Activated CD4-positive, alpha-beta T cell treated with anti-CD3 and anti-CD28 coated beads, Interleukin-2, Interleukin-6, amounts not matched to agents 100 ng/mL and 50 ng/mL, durations not matched to agents 16 hours and 8 hours (primary cell): Measurements from ENCODE around the gene NQO2.
"Not testable (repeated sequence)": the region's sequence is repeated elsewhere in the genome, so short reads cannot be mapped to it uniquely, and the experiment has no call there.

Experiments used
- DNase-seq: peaks from one replicate; pipeline ENCODE4 v3.0.0-alpha.2; 2020

Gene NQO2

DNA sequence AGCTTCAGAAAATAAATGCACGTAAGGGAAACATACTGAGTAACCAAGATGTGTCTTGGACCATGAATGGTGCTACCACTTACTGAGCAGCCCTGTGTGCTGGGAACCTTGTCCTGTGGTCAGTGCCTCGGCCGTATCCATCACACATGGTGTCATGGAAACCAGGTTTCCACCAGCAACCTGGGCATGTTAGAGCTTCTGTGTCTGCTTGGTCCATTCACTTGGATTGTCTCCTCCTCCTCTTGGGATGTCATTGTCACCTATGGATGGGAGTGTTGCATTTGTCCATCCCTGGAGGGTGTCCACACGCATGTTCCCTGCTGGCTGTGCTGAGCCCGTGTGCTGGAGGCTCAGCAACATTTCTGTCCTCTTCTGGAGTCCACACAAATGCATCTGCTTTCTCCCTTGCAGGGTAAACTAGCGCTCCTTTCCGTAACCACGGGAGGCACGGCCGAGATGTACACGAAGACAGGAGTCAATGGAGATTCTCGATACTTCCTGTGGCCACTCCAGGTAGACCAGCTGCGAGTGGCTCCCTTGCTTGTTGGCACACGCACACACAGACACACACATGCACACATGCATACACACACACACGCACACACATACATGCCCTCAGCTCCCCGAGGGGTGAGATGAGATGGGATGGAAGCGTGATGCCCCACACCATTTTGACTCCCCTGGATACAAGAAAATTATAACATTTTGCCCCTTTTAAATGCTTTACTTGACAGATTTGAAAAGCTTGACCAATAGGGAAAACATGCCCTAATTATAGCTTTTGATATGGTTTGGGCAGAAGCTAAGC lies 17.0 kb downstream of the NQO2 start:
- no peak for DNase-seq

DNA sequence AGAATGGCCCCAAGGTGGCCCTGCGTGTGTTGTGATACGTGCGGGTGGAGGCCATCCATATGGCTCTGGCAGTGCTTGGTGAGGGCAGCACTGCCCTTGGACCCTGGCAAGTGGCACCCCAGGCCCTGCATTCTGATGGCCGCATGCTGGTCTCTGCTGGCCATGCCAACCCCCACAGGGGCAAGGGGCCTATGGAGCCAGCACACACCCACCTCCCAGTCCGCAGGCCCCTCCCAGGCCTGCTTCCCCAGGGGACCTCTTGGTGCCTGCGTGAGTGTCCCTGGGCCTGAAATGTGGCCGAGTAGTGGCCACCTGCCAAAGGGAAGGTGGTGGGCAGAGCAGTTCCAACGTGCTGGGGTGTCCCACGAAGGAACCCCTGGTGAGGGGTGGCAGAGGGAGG lies 17.6 kb downstream of the NQO2 start:
- no peak for DNase-seq

DNA sequence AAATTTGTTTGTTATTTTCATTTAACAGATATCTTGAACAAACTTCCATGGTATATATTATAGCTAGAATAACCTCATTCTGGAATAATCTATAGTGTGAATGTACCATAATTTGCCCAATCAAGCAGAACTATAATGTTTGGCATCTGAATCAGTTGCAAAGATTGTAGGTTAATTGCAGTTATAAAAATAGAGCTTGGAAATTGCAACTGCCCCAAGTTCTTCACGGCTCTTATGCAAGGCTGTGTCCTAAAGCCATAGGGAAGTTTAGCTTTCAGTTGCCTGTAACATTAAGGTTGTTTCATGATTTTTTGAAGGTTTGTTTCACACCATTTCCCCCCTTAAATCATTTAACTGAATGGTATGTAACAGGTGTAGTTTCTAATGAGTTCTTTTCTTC lies 19.4 kb downstream of the NQO2 start:
- DNase-seq, result no peak

DNA sequence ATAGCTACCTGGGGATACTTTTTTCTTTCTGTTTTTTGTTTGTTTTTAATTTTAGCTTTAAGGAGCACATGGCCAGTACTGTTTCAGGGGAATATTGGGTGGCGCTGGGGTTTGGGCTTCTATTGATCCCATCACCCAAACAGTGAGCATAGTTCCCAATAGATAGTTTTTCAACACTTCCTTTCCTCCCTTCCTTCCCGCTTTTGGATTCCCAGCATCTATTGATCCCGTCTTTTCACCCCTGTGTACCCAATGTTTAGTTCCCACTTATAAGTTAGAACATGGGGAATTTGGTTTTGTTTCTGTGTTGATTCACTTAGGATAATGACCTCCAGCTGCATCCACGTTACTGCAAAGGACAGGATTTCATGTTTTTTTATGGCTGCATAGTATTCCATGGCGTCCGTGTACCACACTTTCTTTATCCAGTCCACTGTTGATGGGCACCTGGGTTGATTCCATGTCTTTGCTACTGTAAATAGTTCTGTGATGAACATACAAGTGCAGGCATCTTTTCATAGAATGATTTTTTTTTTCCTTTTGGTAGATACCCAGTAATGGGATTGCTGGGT lies 20.1 kb downstream of the NQO2 start:
- no peak for DNase-seq

DNA sequence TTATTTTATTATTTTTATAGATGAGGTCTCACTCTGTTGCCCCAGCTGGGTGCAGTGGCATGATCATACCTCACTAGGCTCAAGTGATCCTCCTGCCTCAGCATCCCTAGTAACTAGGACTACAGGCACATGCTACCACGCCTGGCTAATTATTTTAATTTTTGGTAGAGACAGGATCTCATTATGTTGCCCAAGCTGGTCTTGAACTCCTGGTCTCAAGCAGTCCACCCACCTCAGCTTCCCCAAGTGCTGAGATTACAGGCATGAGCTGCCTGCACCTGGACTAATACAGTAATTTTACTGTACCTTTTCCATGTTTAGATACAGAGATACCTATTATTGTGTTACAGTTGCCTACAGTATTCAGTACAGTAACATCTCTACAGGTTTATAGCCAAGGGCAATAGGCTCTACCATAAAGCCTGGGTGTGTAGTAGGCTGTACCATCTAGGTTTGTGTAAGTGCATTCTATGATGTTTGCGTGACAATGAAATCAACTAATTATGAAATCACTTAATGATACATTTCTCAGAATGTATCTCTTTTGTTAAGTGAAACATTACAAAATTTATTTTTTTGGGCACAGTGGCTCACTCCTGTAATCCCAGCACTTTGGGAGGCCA lies 21.4 kb downstream of the NQO2 start:
- not testable (repeated sequence) for DNase-seq

DNA sequence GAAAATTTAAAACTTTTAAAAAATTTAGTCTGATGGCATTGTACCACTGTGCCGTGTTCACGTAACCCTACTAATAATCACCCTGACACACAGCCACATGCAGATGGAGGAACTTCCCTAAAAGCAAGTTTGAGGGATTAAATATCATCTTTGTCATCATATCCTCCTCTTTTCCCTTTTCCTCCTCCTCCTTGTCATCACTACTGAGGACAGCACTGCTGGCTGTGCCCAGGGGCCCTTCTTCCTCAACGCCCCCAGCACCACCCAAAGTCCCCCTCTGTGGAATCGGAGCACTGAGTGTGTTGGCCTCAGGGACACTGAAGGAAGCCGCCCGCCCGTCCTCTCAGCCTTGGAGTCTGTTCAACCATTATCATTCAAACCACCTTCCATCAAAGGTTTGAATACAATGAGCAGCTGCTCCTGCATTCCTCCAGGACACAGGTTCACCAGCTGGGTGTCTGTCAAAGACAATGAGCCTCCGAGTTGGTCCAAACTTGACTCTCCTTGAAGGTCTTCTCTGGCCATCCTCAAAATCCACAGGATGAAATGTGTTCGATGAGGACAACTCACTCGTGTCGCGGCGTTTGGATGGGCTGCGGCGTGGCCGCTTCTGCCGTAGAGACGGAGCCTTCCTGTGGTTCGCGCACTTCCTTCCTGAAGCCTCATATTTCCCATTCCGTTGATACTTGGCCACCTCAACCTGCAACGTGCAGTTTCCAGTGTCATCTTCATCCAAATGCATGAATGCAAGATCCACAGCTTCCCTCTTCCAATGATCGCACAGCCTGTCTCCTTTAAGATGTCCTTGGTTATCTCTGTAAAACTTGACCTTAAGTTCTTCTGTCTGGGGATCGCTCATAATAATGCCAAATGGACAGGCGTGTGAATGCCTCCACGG lies 23.3 kb downstream of the NQO2 start:
- DNase-seq, result peak; percentile 72

DNA sequence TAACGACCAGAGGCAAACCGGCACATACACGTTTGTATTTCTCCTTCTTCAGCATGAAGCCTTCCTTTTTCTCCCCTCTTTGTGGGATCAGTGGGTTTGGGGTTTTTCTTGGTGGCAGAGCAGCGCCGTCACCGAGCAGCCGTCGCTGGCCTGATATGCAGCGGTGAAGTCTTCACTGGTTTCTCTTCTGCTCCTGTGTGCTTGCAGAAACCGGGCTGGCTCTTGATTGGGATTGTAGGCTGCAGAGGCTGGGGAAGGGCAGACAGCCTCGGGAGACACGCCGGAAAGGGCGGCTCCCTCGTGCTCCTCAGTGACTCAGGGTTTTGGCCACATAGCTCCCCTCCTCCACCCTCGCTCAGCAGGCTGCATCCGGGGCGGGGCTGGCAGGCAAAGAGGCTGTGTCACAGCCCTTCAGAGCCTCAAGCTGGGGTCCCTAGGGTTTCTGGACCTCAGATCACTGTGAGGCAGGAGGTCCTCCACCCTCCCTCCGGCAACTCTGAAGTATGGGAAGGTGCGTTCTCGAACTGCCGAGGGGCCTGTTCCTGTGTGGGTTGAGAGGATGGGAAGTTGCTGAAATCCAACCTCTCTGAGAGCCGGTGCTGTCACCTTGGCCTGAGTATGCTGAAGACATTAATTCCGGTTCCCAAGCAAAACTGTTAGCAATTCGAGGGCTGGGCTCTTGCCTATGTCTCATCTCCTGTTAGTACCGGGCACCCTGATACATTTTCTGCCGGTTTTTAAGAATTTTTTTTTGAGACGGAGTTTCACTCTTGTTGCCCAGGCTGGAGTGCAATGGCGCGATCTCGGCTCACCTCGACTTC lies 24.2 kb downstream of the NQO2 start:
- peak; percentile 96 for DNase-seq

DNA sequence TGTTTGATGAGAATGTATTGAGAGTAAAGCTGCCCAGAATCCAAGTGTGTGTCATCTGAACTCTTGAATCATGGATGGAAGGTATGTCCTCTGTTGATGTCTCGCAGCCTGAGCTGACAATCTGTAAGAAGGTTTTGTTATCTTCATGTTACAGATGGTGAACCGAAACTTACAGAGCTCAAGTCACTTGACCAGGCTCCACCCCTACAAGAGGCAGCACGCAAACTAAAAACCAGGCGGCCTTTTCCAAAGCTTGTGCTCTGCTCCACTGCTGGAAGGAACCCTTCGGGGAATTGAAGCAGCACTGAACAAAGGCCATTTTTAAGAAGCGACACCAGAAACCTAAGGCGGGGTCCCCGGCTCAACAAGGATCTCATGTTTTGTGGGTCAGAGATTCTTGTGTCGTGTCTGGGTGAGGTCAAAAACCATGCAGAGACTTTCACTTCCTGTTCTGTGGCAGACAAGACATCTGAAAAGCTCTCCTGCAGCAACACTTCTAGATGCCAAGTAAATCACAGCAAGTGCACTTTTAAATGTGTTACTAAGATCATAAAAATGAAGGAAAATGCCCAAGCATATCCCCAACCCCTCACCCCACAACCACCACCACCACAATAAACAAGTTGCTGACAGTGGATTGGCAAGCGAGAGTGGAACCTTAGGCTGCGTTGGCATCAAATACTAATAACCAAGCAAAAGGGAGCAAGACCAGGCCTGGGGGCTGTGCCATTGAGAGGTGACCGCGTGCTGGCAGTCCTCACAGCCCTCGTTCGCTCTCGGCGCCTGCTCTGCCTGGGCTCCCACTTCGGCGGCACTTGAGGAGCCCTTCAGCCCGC lies 27.3 kb downstream of the NQO2 start:
- DNase-seq, result peak; percentile 55

DNA sequence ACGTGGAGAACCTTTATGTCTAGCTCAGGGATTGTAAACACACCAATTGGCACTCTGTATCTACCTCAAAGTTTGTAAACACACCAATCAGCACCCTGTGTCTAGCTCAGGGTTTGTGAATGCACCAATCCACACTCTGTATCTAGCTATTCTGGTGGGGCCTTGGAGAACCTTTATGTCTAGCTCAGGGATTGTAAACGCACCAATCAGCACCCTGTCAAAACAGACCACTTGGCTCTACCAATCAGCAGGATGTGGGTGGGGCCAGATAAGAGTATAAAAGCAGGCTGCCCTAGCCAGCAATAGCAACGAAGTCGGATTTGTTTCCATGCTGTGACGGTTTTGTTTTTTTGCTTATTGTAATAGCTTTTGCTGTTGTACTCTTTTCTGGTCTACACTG lies 28.5 kb downstream of the NQO2 start:
- not testable (repeated sequence) for DNase-seq

DNA sequence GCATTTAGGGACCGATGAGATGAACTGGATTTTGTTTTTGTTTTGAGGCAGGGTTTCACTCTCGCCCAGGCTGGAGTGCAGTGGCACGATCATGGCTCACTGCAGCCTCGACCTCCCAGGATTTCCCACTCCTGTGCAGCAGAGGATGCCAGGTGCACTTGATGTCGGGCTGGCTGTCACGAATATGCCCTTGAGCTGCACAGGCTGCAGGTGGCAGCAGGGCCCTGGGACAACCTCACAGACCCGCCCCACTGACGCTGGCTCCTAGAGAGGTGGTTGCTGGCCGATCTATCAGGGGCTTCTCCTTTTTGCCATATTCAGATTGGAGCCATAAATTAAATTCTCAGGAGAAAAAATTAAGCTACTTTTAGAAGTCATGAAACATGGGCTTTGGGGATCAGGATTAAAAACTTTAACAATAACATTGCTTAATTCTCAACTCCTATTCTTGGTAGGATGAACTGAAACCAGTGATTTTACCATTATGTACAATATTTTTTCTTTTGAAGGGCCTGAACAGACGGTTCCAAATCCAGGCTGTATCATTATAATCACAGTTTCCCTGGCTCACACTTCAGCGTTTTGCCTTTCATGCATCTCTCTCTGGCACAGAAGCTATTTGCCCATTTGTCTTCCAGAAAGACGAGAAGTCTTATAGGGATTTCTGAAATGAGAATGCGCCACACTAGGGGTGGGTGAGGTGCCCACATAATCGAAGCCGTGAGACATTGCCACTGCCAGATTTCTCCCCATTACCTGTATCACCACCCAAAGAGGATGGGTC lies 32.4 kb downstream of the NQO2 start:
- no peak for DNase-seq

DNA sequence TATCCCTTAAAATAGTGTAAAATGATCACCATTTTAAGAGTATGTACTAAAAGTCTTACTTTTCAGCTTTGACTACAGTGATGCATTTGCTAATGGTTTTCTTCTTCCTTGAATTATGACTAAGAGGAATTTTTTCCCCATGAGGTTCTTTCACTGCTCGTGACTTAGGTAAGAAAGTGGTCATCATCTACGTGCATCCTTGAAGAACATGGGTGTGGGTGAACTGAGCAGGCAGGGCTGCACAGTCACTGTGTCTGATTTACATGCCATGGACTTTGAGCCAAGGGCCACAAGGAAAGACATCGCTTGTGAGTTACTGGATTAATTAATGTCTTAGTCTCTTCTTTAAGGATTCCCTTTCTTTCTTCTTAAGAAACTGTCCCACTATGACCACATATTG lies 33.3 kb downstream of the NQO2 start:
- no peak for DNase-seq

DNA sequence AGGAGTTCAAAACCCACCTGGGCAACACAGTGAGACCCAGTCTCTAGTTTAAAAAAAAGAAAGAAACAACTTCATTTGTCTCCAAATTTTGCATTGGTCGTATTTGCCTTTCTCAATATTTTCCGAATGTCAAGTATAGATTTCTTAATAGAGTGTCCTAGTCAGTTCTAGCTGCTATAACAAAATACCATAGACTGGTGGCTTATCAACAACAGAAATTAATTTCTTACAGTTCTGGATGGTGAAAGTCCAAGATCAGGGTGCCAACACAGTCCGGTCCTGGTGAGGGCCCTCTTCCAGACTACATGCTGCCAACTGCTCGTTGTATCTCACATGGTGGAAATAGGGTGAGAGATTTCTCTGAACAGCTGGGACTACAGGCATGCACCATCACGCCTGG lies 34.0 kb downstream of the NQO2 start:
- no peak for DNase-seq

DNA sequence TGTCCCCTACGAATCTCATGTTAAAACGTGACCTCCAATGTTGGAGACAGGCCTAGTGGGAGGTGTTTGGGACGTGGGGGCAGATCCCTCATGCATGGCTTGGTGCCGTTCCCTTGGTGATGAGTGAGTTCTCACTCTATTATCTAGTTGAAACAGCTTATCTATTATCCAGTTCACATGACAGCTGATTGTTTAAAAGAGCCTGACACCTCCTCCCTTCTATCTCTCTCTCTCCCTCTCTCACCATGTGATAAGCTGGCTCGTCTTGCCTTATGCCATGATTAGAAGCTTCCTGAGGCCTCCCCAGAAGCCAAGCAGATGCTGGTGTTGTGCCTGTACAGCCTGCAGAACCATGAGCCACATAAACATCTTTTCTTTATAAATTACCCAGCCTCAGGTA lies 35.7 kb downstream of the NQO2 start:
- DNase-seq, result no peak

DNA sequence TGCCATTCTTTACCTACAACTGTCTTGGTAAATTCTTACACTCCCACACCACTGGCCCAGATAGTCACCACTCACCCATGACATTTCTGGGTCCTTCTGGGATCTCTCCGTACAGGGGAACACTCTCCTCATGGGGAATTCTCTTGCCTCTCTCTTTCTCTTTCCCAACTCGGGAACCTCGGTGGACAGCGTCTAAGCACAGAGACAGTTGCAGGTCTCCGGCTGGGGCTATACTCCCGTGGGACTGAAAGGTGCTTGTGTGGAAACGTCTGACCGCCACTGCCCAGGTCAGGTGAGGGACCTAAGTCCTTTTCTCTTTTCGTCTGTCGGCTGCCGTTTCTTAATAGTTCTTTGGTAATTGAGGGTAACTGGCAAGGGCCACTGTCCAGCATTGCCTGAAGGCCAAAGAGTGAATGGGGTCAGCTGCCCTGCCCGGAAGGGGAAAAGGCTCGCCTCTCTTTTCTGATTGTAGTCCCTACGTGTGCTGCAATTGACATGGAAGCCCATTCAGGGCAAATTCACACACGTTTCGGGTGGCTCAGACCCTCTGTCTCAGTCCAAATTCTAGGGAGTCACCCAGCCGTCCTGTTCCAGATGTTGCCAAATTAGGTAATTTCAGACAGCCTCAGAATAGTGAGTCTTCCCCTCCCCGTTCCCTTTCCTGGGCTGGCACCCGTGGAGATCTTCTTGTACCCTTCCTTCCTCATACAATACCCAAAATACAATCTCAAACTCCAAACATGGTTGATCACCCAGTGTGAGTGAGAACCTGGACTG lies 37.4 kb downstream of the NQO2 start:
- no peak for DNase-seq

DNA sequence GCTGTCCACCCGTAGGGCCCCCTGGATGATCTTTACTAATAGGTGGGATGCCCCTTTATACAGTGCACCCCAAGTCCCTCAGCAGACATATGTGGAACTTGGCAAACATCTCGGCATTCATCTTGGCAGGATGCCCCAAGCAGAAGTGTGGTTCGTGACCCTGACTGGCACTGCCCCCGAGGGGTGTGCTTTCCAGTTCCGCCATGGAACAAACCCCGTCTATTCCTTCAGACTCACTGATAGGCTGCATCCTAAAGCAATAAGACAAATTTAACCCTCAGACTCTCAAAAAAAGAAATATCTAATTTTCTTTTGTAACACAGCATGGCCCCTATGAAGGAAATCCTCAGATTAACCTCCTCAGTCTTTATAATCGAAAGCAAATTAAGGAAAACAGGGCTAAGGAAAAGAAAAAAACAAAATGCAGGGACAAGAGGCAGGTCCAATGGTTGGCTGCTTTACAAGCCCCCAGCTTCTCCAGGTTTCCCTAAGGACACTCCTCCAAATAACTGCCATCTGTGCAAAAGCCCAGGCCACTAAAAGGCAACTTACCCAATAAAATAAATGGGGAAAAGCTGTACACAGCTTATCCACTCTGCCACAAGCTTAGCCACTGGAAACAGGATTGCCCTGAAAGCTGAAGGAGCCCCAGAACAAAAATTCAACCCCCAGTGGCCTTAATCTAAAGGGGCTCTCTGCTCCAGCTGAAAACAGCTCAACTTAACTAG lies 38.1 kb downstream of the NQO2 start:
- DNase-seq, result no peak

DNA sequence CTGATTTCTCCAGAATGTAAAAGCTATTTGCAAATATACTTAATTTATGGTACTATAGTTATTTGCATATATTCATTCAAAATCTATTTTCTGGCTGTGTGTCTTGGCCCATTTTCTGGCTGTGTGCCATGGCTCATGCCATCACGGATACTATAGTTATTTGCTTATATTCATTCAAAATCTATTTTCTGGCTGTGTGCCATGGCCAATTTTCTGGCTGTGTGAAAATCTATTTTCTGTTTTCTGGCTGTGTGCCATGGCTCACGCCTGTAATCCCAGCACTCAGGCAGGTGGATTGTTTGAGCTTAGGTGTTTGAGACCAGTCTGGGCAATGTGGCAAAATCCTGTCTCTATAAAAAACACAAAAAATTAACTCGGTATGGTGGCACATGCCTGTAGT lies 39.7 kb downstream of the NQO2 start:
- DNase-seq, result no peak

DNA sequence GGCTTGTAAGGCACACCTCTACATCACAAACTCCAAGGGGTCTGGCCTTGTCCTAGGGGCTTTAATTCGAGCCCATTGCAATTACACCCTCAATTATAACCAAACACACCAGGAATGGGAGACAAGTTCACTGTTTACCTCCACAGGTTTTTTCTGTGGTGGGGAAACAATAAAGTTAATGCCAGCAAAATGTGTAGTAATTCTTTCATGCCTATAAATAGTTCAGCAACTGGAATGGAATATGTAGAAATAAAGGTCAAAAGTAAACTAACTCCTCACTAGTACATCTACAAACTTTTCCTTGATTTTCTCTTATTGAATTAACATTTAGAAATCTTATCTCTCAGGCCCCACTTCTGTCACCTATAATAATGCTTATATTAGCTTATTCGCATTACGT lies 41.5 kb downstream of the NQO2 start:
- no peak for DNase-seq

DNA sequence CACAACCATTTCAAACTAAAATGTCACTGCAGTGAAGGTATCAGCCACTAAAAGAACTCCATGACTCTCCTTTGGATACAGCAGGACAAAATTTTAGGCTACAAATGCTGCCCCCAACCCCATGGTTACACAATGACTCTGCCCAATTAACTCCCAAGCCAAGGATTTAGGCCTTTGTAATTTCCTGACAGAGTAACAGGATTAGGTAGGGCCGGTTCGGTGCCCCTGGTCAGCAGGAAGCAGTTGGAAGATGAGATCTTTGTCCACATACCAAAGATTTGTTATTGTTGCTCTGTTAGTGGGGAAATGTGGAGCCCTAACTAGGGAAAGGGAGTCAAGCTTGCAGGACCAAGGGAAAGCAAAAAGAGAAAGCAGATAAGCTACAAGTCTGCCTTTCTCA lies 41.9 kb downstream of the NQO2 start:
- DNase-seq, result no peak

DNA sequence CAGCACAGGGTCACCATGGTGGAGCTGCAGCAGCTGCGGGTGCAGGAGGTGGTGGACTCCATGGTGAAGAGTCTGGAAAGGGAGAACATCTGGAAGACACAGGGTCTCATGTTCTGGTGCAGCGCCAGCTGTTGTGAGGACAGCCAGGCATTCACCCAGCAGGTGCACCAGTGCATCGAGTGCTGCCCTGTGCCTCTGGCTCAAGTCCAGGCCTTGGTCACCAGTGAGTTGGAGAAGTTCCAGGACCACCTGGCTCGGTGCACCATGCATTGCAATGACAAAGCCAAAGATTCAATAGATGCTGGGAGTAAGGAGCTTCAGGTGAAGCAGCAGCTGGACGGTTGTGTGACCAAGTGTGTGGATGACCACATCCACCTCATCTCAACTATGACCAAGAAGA lies 45.7 kb downstream of the NQO2 start:
- DNase-seq, result no peak
